HCT116 (cell line): ENCODE data around the gene TOR1AIP2. TPM values are rescaled to one million over a fixed set of nuclear protein-coding genes. Genes with fewer than 3 reads are reported as not detected.

Experiments used
- ATAC-seq: fragments of 200-7000 bp; cut with Tn5 transposase; 2 replicates; pipeline ENCODE4 v1.9.1; 2020; ENCODE audit warnings: mild to moderate bottlenecking, moderate library complexity
- BruUV-seq: library from RNA; stranded (reverse); fragments of 400-500 nt; replicated peaks from 2 replicates; lab custom pipeline; 2021; lab: Mats Ljungman, UMichigan
- CTCF ChIA-PET: fragments of 300-600 bp; sonication (Branson Sonifier 250); formaldehyde crosslinking; loops from one replicate; lab custom pipeline; 2021; ENCODE audit warnings: antibody characterized with exemption; lab: Charles Lee
- POLR2A ChIA-PET: fragments of 300-600, 350-600 bp; sonication (Branson Sonifier 250); formaldehyde crosslinking; loops from one replicate; lab custom pipeline; 2021; ENCODE audit warnings: antibody characterized with exemption; lab: Charles Lee
- RAD21 ChIA-PET, 2 experiments: fragments of 300-600 bp; sonication (Branson Sonifier 250); formaldehyde crosslinking; loops; one replicate each; lab custom pipeline; 2023; ENCODE audit warnings: low total read pairs in 2 of 2; ENCODE audit not compliant: uncharacterized antibody in 2 of 2, unreplicated experiment in 2 of 2, low non-redundant PET in 1 of 2; lab: Charles Lee
- DNase-seq: peaks from one replicate; pipeline ENCODE4 v3.0.0-alpha.2; 2010; ENCODE audit warnings: low read depth, low spot score
- H2AFZ ChIP-seq: fragments of 200-600 bp; shearing (Covaris generic), sonication (generic); 2 replicates; pipeline ENCODE4 v1.6.1; 2017; ENCODE audit warnings: low read depth, mixed run types, mixed read lengths, antibody characterized with exemption, low read length; ENCODE audit not compliant: poor library complexity, severe bottlenecking
- H3K27ac ChIP-seq: 2 replicates; pipeline ENCODE4 v1.5.1; 2012; ENCODE audit warnings: low read depth, low read length
- H3K27me3 ChIP-seq: fragments of 200-600 bp; sonication (generic); 2 replicates; pipeline ENCODE4 v1.6.1; 2016; ENCODE audit warnings: mixed run types, low read length, mixed read lengths; ENCODE audit not compliant: insufficient read depth
- H3K36me3 ChIP-seq, 2 experiments: fragments of 200-500 bp in 1 of 2; fragments of 200-600 bp in 1 of 2; sonication (Bioruptor generic) in 1 of 2; sonication (generic) in 1 of 2; 2 replicates each; pipeline versions ENCODE4 v1.5.1 to v1.6.1; 2014 to 2016; ENCODE audit warnings: low read length in 2 of 2, inconsistent platforms in 1 of 2, mixed read lengths in 1 of 2, mixed run types in 1 of 2; ENCODE audit not compliant: insufficient read depth in 2 of 2, control insufficient read depth in 1 of 2
- H3K4me1 ChIP-seq, 2 experiments: fragments of 200-600 bp in 1 of 2; sonication (generic) in 1 of 2; 2 replicates each; pipeline versions ENCODE4 v1.5.1 to v1.6.1; 2012 to 2017; ENCODE audit warnings: low read length in 2 of 2, inconsistent platforms in 1 of 2, mild to moderate bottlenecking in 1 of 2, mixed read lengths in 1 of 2, mixed run types in 1 of 2, moderate library complexity in 1 of 2; ENCODE audit not compliant: insufficient read depth in 2 of 2, control insufficient read depth in 1 of 2
- H3K4me2 ChIP-seq: fragments of 200-600 bp; sonication (generic); 2 replicates; pipeline ENCODE4 v1.6.1; 2017; ENCODE audit warnings: mixed run types, low read length, mixed read lengths
- H3K4me3 ChIP-seq, 2 experiments: fragments of 200-600 bp in 1 of 2; sonication (generic) in 1 of 2; replicated peaks in 1 of 2; 2 replicates each; pipeline ENCODE4 v1.5.1; 2011 to 2016; ENCODE audit warnings: low read length in 2 of 2, control low read depth in 1 of 2, low read depth in 1 of 2, mild to moderate bottlenecking in 1 of 2, mixed read lengths in 1 of 2, mixed run types in 1 of 2
- H3K79me2 ChIP-seq: fragments of 200-600 bp; sonication (generic); 2 replicates; pipeline ENCODE4 v1.6.1; 2017; ENCODE audit warnings: mild to moderate bottlenecking, mixed run types, low read length, moderate library complexity, mixed read lengths; ENCODE audit not compliant: insufficient read depth
- H3K9ac ChIP-seq: fragments of 200-600 bp; sonication (generic); 2 replicates; pipeline ENCODE4 v1.6.1; 2016; ENCODE audit warnings: low read length, mixed read lengths
- H3K9me2 ChIP-seq: fragments of 200-600 bp; sonication (generic), shearing (Covaris generic); 2 replicates; pipeline ENCODE4 v1.6.1; 2017; ENCODE audit warnings: mixed run types, mild to moderate bottlenecking, moderate library complexity; ENCODE audit not compliant: insufficient read depth
- H3K9me3 ChIP-seq, 2 experiments: fragments of 200-500 bp in 1 of 2; fragments of 200-600 bp in 1 of 2; sonication (Bioruptor generic) in 1 of 2; sonication (generic) in 1 of 2; 2 replicates each; pipeline ENCODE4 v1.6.1; 2014 to 2017; ENCODE audit warnings: low read length in 2 of 2, mixed read lengths in 2 of 2, inconsistent platforms in 1 of 2, low read depth in 1 of 2, mild to moderate bottlenecking in 1 of 2, mixed run types in 1 of 2, moderate library complexity in 1 of 2; ENCODE audit not compliant: control insufficient read depth in 1 of 2, insufficient read depth in 1 of 2
- H4K20me1 ChIP-seq: fragments of 200-600 bp; sonication (generic), shearing (Covaris generic); 2 replicates; pipeline ENCODE4 v1.6.1; 2017; ENCODE audit warnings: mixed run types, mild to moderate bottlenecking, moderate library complexity; ENCODE audit not compliant: insufficient read depth
- CBX3 ChIP-seq: IDR thresholded peaks from 2 replicates; pipeline ENCODE4 v1.6.1; 2012; ENCODE audit warnings: low read depth
- ELF1 ChIP-seq: IDR thresholded peaks from 2 replicates; pipeline ENCODE4 v1.6.1; 2012; ENCODE audit warnings: low read depth, borderline replicate concordance
- EZH2 ChIP-seq: fragments of 200-600 bp; sonication (generic); IDR thresholded peaks from 2 replicates; pipeline ENCODE4 v1.6.1; 2017; ENCODE audit warnings: antibody characterized with exemption, mixed run types
- EZH2phosphoT487 ChIP-seq: fragments of 200-600 bp; IDR thresholded peaks from 2 replicates; pipeline ENCODE4 v1.6.1; 2018; ENCODE audit warnings: antibody characterized with exemption, borderline replicate concordance
- FOSL1 ChIP-seq: IDR thresholded peaks from 2 replicates; pipeline ENCODE4 v1.6.1; 2012; ENCODE audit warnings: low read depth
- RAD21 ChIP-seq: IDR thresholded peaks from 2 replicates; pipeline ENCODE4 v1.6.1; 2012; ENCODE audit warnings: low read depth, mild to moderate bottlenecking
- SP1 ChIP-seq: IDR thresholded peaks from 2 replicates; pipeline ENCODE4 v1.6.1; 2012; ENCODE audit warnings: low read depth
- SRF ChIP-seq: IDR thresholded peaks from 2 replicates; pipeline ENCODE4 v1.6.1; 2012; ENCODE audit warnings: low read depth
- TCF7L2 ChIP-seq: IDR thresholded peaks from 2 replicates; pipeline ENCODE4 v1.7.0; 2011; ENCODE audit warnings: borderline replicate concordance, inconsistent platforms; ENCODE audit not compliant: insufficient read depth, insufficient read length; ENCODE audit errors: extremely low read depth
- YY1 ChIP-seq: IDR thresholded peaks from 2 replicates; pipeline ENCODE4 v1.6.1; 2011; ENCODE audit warnings: low read length, low read depth, moderate library complexity, mild to moderate bottlenecking; ENCODE audit not compliant: insufficient replicate concordance; ENCODE audit errors: extremely low read depth
- ZFX ChIP-seq: fragments of 450-650 bp; IDR thresholded peaks from 2 replicates; pipeline ENCODE4 v1.6.1; 2017
- intact Hi-C: fragments of 100-400 bp; cut with micrococcal nuclease; formaldehyde crosslinking; loops from 2 replicates; pipeline ENCODE4 v1.10.0; 2022
- total RNA-seq: library from RNA; stranded (reverse); gene quantifications from one replicate; pipeline ENCODE4 v1.2.1, GENCODE V29; 2021; ENCODE audit not compliant: unreplicated experiment
- TF ChIP-seq, protein P1 (sequence below): IDR thresholded peaks from 2 replicates; pipeline ENCODE4 v1.6.1; 2012
- TF ChIP-seq, protein P2 (sequence below): IDR thresholded peaks from 2 replicates; pipeline ENCODE4 v1.6.1; 2012

The TOR1AIP2 gene
- total RNA-seq, 1 experiment from 2014 or later: 106 TPM

DNA sequence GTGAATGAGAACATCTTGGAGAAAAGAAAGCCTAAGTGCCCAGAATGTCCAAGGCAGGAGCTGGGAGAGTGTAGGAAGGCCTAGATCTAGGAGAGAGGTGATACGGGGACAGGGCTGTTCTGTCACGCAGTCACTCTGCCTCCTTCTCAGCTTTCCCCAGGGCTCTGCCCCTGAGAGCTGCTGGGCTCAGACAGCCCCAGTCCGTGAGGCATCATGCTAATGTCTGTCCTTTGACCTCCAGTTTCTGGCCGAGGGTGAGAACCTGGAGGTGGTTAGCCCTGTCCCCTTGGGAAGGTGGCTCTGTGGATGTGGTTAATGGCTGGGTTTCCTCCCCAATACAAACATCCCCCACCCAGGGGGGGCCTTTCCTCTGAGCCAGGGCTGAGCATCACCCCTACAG lies 71.3 kb downstream of the TOR1AIP2 start:
- H2AFZ ChIP-seq: no peak overlapping the region
- no peaks in the 10 kb centered on the region for H3K9me2 ChIP-seq
- intact Hi-C loops: no loop called here
- H3K4me1 ChIP-seq: peaks cover 0 to 13% of the 10 kb centered on the region in 2 experiments; a peak in 2 of 4 replicates
- H3K9ac ChIP-seq: no peak overlapping the region
- ChIA-PET CTCF (interaction anchor here (3.0 kb wide), 1 partner anchor 8 kb away, joined by 13 read pairs; no protein-coding TSS in a partner anchor), RAD21 (no interaction called here), POLR2A (interaction anchor here (0.7 kb wide), 1 partner anchor 210 kb away, joined by 3 read pairs; no protein-coding TSS in a partner anchor)
- H3K27me3 ChIP-seq: 0 out of 2 replicates have a peak, but pooled peaks cover 4% of the 10 kb centered on the region
- H4K20me1 ChIP-seq: no peaks in the 10 kb centered on the region
- no peak overlapping the region for H3K4me2 ChIP-seq
- TF ChIP-seq, protein P1, sequence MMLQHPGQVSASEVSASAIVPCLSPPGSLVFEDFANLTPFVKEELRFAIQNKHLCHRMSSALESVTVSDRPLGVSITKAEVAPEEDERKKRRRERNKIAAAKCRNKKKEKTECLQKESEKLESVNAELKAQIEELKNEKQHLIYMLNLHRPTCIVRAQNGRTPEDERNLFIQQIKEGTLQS: no peak
- TF ChIP-seq CBX3 (no peak), EZH2phosphoT487 (no peak), ELF1 (no peak), FOSL1 (no peak), EZH2 (no peak), SP1 (no peak), YY1 (no peak), RAD21 (no peak), TCF7L2 (no peak), SRF (no peak), ZFX (no peak)
- TF ChIP-seq, protein P2, sequence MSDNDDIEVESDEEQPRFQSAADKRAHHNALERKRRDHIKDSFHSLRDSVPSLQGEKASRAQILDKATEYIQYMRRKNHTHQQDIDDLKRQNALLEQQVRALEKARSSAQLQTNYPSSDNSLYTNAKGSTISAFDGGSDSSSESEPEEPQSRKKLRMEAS: no peak
- H3K9me3 ChIP-seq: no peaks in the 10 kb centered on the region
- H3K79me2 ChIP-seq: no peaks in the 10 kb centered on the region
- no peaks in the 10 kb centered on the region for H3K36me3 ChIP-seq
- no peak for DNase-seq
- BruUV-seq: no TSS peak
- no peak overlapping the region for H3K4me3 ChIP-seq
- no peak overlapping the region for H3K27ac ChIP-seq
- ATAC-seq: no peak
